Measurements from ENCODE around the gene GPATCH3.
A peak's percentile ranks its signal among the peaks of the same experiment; 100 is the strongest.
"Not testable (repeated sequence)": the region's sequence is repeated elsewhere in the genome, so short reads cannot be mapped to it uniquely, and the experiment has no call there.

GPATCH3 gene

DNA sequence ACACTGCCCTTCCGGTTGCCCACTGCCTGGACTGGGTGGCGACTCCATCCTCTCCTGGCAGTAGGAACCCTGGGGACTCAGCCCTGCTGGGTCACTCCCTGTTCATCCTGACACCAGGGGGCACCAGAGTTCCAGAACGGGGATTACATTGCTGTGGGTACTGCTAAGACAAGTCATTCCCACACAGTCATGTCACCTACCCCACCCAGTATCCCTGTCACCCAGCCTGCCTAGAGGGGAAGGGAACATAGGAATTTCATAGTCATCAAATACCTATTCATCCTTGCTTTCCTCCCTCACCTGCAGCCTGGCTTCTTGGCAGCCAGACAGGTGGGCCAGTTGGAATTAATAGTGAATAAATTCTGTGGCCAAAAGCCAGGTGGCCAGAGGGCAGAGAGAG lies 47.1 kb downstream of the GPATCH3 start:
- TF ChIP-seq, protein P1, sequence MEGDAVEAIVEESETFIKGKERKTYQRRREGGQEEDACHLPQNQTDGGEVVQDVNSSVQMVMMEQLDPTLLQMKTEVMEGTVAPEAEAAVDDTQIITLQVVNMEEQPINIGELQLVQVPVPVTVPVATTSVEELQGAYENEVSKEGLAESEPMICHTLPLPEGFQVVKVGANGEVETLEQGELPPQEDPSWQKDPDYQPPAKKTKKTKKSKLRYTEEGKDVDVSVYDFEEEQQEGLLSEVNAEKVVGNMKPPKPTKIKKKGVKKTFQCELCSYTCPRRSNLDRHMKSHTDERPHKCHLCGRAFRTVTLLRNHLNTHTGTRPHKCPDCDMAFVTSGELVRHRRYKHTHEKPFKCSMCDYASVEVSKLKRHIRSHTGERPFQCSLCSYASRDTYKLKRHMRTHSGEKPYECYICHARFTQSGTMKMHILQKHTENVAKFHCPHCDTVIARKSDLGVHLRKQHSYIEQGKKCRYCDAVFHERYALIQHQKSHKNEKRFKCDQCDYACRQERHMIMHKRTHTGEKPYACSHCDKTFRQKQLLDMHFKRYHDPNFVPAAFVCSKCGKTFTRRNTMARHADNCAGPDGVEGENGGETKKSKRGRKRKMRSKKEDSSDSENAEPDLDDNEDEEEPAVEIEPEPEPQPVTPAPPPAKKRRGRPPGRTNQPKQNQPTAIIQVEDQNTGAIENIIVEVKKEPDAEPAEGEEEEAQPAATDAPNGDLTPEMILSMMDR (IDR thresholded peaks at IDR 0.05): peak; percentile 81 to 91
- Histone ChIP-seq H3K9me3 (no peaks in the 10 kb centered on the region), H3K4me3 (no peak overlapping the region), H3K27me3 (no peaks in the 10 kb centered on the region), H3K4me1 (peaks cover 0 to 12% (median 9%) of the 10 kb centered on the region in 4 donors), H3K27ac (no peak overlapping the region), H3K36me3 (peaks cover 61 to 100% (median 81%) of the 10 kb centered on the region in 3 donors)
- DNase-seq: peak; percentile 91 to 93
- intact Hi-C loops (cut with DNase I; ENCODE audit: low total_unique reads): loop anchor here (2.0 kb wide), 1 partner anchor 26 kb away; no protein-coding TSS in a partner anchor

DNA sequence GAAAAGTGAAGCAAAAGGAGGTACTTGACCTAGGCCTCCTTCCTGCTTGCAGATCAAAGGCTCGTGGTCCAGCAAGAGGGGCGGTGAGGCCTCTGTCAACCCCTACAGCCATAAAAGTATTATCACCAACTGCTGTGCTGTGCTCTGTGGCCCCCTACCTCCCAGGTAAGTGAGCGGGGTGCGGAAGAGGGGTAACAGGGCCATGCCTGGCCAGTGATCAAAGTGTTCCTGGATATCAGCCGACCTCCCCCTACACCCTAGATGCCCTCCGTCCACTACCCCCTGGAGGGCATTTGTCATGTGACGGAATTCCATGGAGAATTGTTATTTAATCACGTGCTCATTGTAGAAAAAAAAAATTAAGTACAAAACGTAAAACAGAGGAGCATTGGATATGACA lies 47.6 kb downstream of the GPATCH3 start:
- H3K4me1 ChIP-seq: peaks cover 0 to 12% (median 9%) of the 10 kb centered on the region in 4 donors
- intact Hi-C loops (cut with DNase I; ENCODE audit: low total_unique reads): loop anchor here (2.0 kb wide), 1 partner anchor 26 kb away; no protein-coding TSS in a partner anchor
- no peaks in the 10 kb centered on the region for H3K9me3 ChIP-seq
- TF ChIP-seq, protein P1 (IDR thresholded peaks at IDR 0.05): no peak
- no peak overlapping the region for H3K27ac ChIP-seq
- H3K27me3 ChIP-seq: no peaks in the 10 kb centered on the region
- H3K36me3 ChIP-seq: peaks cover 61 to 100% (median 84%) of the 10 kb centered on the region in 3 donors
- no peak for DNase-seq
- no peak overlapping the region for H3K4me3 ChIP-seq

DNA sequence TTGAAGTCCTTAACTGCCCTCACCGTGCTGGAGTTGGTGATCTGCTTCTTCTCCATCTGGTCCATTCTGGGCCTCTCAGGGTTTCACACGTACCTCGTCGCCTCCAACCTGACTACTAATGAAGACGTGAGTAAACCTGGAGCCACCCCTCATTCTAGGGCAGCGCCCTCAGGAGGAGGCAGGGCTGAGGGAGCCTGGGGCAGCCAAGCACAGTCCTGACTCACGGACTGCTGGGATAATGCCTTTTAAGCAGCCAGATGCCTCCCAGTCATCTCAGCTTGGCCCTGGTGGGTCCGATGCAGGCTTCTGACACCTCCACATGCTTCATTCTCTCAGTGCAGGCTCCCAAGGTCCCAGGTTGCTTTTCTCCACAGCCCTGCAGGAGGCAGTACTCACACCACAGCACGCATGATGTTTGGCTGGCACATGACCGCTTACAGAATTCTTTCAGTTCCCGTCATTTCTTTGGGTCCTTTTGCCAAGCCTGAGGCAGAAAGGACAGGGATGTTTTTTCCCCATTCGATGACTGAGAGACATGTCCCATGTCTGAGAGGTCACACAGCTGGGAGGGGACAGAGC lies 49.1 kb downstream of the GPATCH3 start:
- no peaks in the 10 kb centered on the region for H3K27me3 ChIP-seq
- no peak overlapping the region for H3K4me3 ChIP-seq
- no peak for DNase-seq
- peaks cover 0 to 12% (median 9%) of the 10 kb centered on the region in 4 donors for H3K4me1 ChIP-seq
- no peaks in the 10 kb centered on the region for H3K9me3 ChIP-seq
- H3K36me3 ChIP-seq: peaks cover 57 to 96% (median 87%) of the 10 kb centered on the region in 3 donors
- TF ChIP-seq, protein P1 (IDR thresholded peaks at IDR 0.05): no peak
- intact Hi-C loops (cut with DNase I; ENCODE audit: low total_unique reads): no loop called here
- no peak overlapping the region for H3K27ac ChIP-seq

DNA sequence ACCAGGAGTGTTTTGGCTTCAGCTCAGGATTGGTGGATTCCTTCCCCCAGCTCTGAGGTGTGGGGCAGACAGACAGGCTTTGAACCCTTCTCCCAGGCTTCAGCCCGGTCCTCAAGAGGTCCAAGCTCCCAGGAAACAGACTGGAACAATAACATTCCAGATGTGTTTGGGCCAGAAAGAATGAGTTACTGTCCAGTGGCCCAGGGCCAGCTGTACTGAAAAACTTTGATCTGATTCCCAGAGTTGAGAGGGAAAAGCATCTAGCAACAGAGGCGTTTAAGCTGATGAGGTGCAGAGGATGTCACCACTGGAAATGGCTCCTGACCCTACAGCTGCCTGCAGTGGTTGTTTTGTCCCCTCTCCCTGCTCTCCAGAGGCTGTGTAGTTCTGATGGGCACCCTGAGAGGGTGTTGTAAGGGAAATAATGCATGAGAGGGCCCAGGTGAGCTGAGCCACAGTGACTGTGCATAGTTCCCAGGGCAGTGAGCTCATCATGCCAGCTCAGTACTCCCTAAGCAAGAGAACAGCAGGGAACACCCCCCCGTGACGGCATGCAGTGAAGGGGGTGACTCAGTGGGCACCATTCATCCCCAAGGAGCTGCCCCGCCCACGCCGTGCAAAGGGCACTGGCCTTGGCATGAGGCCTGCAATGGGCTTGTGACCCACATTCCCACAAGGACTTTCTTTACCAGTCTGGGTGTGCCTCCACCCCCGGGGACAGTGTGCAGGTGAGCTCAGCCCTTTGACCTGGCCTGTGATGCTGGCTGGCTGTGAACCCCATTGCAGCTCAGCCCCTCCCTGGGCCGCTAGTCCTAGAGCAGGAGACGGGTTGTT lies 51.1 kb downstream of the GPATCH3 start:
- Histone ChIP-seq H3K4me3 (no peak overlapping the region), H3K27me3 (no peaks in the 10 kb centered on the region), H3K4me1 (peaks cover 0 to 12% (median 9%) of the 10 kb centered on the region in 4 donors), H3K27ac (peak overlapping the region in 1 of 2 donors; percentile 48), H3K36me3 (peaks cover 42 to 79% (median 71%) of the 10 kb centered on the region in 3 donors), H3K9me3 (no peaks in the 10 kb centered on the region)
- TF ChIP-seq, protein P1 (IDR thresholded peaks at IDR 0.05): no peak
- intact Hi-C loops (cut with DNase I; ENCODE audit: low total_unique reads): no loop called here
- DNase-seq: peak in 1 of 2 donors; percentile 76

DNA sequence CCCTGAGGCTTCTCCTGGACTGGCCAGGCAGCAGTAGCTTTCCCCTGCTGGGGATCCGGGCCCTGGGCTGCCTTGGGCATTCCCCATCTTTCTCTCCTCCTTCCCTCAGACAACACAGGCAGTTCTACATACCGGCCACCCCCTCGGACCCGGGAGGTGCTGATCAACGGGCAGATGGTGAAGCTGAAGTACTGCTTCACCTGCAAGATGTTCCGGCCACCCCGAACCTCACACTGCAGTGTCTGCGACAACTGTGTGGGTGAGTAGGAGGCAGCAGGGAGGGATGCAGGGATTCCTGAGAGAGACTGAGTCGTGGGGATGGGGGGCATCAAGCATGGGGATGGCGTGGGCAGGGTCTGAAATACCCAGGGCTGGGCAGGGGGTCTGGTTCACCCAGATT lies 51.8 kb downstream of the GPATCH3 start:
- DNase-seq: no peak
- peaks cover 0 to 12% (median 9%) of the 10 kb centered on the region in 4 donors for H3K4me1 ChIP-seq

DNA sequence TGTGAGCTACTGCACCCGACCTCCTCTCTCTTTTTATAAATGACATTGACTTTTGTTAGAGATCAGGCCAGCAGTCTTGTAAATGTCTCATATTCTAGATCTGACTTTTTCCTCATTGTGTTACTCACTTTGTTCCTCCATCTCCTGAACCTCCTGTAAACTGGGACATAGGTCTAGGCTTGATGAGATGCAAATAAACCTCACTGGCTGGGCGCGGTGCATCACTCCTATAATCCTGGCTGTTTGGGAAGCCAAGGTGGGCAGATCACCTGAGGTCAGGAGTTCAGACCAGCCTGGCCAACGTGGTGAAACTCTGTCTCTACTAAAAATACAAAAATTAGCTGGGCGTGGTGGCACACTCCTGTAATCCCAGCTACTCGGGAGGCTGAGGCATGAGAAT lies 52.4 kb downstream of the GPATCH3 start:
- H3K27me3 ChIP-seq; intact Hi-C loops (cut with DNase I; ENCODE audit: low total_unique reads); H3K4me3 ChIP-seq; H3K9me3 ChIP-seq; DNase-seq; H3K27ac ChIP-seq: not testable (repeated sequence)
- Histone ChIP-seq H3K36me3 (peaks cover 41 to 79% (median 70%) of the 10 kb centered on the region in 3 donors), H3K4me1 (peaks cover 0 to 12% (median 9%) of the 10 kb centered on the region in 4 donors)

More for the DNA sequence above, 51.8 kb downstream of the GPATCH3 start:
- intact Hi-C loops (cut with DNase I; ENCODE audit: low total_unique reads): no loop called here
- no peaks in the 10 kb centered on the region for H3K27me3 ChIP-seq
- H3K9me3 ChIP-seq: no peaks in the 10 kb centered on the region
- TF ChIP-seq, protein P1 (IDR thresholded peaks at IDR 0.05): no peak
- H3K27ac ChIP-seq: peak overlapping the region in 1 of 2 donors; percentile 48
- H3K36me3 ChIP-seq: peaks cover 38 to 79% (median 70%) of the 10 kb centered on the region in 3 donors
- no peak overlapping the region for H3K4me3 ChIP-seq
